GM21526 (cell line): Measurements from ENCODE around the gene DUSP1.

Experiments used
- ATAC-seq: cut with Tn5 transposase; IDR thresholded peaks from one replicate; pipeline ENCODE4 v1.9.1; 2021; ENCODE audit warnings: moderate library complexity; ENCODE audit not compliant: unreplicated experiment, low FRiP score

DUSP1 gene

GRCh38 chr5:172765766-172766286 is 5.2 kb downstream of the DUSP1 start:
- no peak for ATAC-seq

DNA sequence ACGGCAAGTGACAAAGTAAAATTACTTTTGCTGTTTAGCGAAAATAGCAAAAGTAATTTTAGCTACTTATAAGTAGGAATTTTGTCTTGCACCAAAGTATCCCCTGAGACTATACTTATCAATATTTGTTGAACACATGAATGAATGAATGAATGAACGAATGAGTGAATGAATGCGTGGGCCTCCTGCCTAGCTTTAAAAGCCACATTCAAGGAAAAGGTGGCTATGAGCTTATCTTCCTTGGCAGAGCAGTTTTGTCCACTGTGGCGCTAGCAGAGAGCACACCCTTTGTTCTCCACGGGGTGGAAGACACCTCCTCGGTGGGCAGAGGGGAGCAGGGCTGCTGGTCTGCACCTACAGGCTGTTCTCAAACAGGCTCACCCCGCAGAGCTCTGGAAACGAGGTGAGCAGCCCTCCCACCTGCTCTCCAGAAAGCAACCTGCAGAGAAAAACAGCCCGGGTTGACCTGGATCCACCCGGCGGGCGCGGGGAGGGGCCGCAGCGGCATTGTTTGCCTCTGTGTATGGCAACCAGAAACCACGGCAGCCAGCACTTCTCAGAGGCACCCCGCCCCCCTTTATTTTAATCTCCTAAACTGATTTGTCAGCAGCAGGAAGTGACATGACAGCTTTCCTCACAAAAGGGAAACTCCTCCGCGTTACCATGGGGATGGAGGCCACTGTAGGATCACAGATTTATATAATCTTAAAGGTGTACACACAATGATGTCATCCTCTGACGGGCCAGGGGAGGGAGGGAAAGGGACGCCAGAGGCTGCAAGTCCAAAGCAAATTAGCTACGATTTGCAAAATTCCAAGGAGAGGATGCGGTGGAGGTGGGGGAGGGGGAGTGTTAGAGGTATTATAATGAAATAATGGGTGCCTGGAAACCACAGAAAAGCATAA is 5.9 kb downstream of the DUSP1 start:
- ATAC-seq = peak; percentile 61

DNA sequence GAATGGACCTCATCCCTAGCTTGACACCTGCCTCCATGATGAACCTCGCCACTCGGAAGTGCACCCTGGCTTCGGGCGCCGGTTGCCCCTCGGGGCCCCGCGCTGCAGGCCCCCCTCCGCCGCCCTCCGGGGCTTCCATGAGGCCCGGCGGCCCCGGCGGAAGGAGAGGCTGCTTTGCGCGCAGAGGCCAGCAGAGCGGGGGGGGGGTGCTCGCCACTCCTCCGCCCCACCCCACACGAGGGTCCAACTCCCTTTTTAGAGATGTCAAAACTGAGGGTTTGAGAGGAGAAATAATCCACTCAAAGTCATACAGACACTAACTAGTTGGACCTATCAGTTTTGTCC is 7.9 kb downstream of the DUSP1 start:
- no peak for ATAC-seq

GRCh38 chr5:172762214-172763119 is 8.5 kb downstream of the DUSP1 start:
- no peak for ATAC-seq

DNA sequence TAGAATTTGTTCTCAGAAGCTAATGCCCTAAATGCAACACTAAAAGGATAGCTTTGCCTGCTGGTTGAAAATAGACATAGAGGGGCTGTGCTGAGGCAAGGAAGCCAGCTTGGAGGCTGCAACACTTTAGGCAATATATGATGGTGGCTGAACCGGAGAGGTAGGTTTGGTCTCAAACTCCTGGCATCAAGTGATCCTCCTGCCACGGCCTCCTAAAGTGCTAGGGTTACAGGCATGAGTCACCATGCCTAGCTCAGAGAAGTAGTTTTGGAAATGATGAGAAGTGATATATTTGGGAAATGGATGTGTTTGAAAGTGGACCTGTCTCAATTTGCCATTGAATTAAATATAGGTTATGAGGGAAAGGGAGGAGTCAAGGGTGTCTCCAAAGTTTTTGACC is 10.0 kb downstream of the DUSP1 start:
- no peak for ATAC-seq

GRCh38 chr5:172760136-172760535 is 10.9 kb downstream of the DUSP1 start:
- ATAC-seq = no peak

DNA sequence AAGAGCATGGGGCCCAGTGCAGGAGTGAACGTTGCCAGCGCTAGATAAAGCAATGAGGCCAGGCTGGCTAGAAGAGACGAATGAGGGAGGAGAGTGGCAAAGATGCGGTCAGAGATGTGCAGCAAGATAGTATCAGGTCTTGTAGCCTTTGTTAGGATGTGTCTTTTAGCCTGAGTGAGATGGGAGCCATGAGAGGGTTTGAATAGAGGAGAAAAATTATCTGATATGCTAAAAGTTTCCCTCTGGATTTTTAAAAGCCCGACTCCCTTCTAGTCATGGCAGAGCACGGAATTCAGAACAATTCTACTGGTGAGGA is 12.2 kb downstream of the DUSP1 start:
- no peak for ATAC-seq

GRCh38 chr5:172758077-172758833 is 12.7 kb downstream of the DUSP1 start:
- ATAC-seq = no peak

DNA sequence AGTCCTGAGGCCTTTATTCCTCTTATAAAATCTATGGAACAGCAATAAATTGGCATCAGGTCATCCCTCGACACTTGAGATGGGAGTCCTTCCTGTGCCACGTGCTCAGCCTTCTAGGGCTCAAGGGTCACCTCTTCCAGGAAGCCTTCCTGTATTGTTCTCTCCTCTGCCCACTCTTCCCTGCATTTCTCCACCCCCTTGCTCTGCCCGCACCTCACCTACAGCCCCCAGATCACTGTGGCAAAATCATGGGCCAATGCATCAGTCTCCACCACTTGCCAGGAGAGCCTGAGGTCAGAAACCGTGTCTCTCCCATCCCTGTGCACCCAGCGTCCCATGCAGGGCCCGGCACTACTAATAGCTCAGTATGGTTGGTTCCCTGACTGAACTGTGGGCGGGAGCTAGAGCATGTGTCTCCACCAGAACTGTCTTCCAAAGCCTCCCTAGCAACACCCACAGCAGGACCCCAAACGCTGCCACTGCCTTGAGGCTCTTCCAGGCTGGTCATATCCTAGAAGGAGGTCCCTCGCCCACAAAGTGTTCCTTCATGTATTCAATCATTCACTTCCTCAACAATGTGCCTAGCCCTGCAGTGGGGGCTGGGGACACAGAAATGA is 13.5 kb downstream of the DUSP1 start:
- no peak for ATAC-seq

DNA sequence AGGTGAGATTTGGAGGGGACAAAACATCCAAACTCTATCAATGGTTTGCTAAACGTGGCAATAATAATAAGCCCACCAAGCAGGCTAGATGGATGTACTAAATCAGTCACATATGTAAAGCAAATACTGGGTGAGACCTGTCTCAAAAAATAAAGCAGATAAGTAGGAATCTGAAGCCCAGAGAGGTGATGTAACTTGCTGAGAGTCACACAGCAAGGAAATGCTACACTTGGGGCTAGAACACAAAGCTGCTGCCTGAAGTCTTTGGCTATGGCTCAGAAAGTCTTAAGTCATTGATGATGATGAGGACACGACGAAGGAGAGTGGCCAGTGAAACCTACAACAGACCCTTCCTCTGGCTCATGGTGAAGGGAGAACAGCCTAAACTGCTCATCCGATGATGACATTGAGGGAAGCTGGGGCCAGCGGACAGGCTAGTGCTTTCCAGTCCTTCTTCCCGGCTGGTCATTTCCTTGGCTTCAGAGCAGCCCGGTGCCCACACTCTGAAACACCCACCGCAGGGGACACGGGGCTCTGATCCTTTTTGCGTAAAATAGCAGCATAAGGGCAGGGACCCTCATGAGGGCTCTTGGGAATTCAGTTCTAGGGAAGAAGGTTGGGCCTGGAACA is 14.1 kb downstream of the DUSP1 start:
- ATAC-seq = no peak

GRCh38 chr5:172754596-172755356 is 16.2 kb downstream of the DUSP1 start:
- ATAC-seq = no peak

DNA sequence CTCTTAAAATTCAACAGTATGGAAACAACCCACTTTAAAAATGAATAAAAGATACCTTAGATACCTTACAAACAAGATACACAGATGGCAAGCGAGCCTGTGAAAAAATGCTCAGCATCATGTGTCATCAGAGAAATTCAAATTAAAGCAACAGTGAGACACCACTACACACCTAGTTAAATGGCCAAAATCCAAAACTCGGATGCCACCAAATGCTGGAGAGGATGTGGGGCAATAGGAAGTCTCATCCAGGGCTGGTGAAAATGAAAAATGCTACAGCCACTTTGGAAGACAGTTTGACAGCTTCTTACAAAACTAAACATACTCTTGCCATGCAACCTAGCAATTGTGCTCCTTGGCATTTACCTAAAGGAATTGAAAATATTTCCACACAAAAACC is 17.9 kb downstream of the DUSP1 start:
- ATAC-seq = no peak

DNA sequence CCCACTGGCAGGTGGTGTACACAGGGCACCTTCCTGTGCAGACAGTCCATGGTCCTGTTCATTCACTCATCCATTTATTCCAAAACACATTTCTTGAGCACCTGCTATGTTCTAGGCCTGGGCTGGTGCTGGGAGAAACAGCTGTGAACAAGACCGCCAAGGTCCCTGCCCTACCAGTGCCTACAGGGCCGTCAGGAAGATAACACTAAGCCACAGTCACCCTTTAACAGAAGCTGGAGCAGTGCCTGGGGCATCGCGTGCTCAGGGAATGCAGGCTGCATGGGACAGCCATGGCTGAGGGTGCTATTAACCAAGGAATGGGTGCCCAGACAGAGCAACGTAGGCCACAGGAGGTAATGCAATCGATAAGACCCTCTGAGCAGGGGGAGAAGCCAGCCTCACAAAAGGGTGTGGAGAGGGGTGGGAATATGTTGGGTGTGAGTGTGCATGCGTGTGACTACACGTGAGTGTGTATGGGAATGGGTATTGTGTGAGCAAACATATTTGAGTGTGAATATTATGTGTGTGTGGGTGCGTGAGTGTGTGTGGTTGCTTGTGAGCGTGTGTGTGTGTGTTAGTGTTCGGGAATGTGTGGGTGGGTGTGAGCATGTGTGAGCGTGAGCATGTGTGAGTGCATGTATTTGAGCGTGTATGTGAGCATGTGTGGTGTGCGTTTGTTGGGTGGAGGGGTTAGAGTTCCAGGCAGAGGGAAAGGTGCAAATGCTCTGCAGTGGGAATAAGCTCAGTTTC is 19.1 kb downstream of the DUSP1 start:
- no peak for ATAC-seq

DNA sequence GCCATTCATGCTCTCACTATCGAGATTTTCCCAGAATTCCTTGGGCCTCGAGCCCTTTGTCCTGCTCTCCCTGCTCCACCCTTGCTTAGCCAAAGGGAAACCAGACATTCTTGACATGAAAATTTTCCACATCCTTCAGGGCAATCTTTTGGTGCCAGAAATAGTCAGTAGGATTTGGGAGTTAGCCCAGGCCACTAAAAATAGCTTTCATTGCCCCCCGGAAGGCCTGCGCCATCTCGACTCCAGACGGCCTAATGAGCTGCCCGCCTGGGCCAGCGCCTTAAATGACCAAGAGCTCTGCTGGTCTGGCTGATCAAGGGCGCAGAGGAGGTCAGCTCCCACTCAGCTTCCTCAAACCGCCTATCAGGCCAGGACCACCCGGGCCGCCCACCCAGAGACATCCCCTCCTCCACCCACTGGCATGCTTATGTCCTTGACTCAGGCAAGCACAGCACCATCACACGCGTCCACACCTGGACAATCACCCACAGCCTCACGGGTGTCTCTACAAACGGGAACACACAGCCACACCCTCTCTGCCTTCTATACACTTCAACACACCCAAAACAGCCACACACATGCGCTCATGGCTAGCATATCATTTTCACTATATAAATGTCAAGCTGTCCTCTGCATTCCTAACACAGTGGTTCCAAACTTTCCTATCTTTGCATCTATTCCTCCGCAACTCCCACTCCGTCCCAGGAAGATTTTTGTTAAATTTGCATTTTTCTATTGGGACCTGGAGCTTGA is 20.9 kb downstream of the DUSP1 start:
- ATAC-seq = no peak

DNA sequence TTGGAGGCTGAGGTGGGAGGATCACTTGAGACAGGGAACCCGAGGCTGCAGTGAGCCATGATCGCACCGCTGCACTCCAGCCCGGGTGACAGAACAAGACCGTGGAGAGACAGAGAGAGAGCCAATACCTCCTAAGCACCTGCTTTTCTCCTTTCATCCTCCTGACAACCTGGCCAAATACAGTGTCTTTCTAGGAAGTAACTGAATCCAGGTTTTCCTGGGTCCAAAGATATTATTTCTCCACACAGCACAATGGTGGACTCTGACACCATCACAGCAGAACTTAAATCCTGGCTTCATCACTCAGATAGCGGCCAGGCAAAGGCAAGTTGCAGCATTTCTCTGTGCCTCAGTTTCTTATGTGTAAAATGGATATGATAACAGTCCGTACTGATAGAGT is 21.9 kb downstream of the DUSP1 start:
- ATAC-seq = no peak

- no peak for ATAC-seq
These were observed 22.6 kb downstream of the DUSP1 start for GRCh38 chr5:172748341-172748843.

GRCh38 chr5:172747471-172747870 is 23.5 kb downstream of the DUSP1 start:
- ATAC-seq = no peak

- no peak for ATAC-seq
These were observed 24.3 kb downstream of the DUSP1 start for GRCh38 chr5:172746725-172747124.
